Stomach (tissue), 4 donors: ENCODE measurements around the gene BACH1.

Experiments
- CTCF ChIP-seq, 7 experiments: fragments of 450-650 bp in 4 of 7; fragments of 200-600 bp in 3 of 7; sonication (generic) in 3 of 7; IDR thresholded peaks; one replicate each; pipeline ENCODE4 v1.5.1; 2016 to 2019; ENCODE audit warnings: antibody characterized with exemption in 7 of 7, control low read depth in 2 of 7, mild to moderate bottlenecking in 1 of 7
- POLR2A ChIP-seq, 4 donors: fragments of 450-650 bp; IDR thresholded peaks; one replicate each; pipeline ENCODE4 v1.6.1; 2016; ENCODE audit warnings: antibody characterized with exemption in 4 of 4, control low read depth in 2 of 4, mild to moderate bottlenecking in 1 of 4, moderate library complexity in 1 of 4
- POLR2AphosphoS5 ChIP-seq, 3 donors: sonication (generic); formaldehyde crosslinking; IDR thresholded peaks; one replicate each; pipeline ENCODE4 v1.6.1; 2016; ENCODE audit warnings: antibody characterized with exemption in 3 of 3

- TF ChIP-seq CTCF (IDR thresholded peaks at IDR 0.05) = no peak
- TF ChIP-seq POLR2A (IDR thresholded peaks at IDR 0.05) = no peak
- TF ChIP-seq POLR2AphosphoS5 (IDR thresholded peaks at IDR 0.05) = no peak
Measured at GRCh38 chr21:29318354-29318753, 19.6 kb downstream of the BACH1 start.
